ENCODE results near the gene DCST2.

DNA sequence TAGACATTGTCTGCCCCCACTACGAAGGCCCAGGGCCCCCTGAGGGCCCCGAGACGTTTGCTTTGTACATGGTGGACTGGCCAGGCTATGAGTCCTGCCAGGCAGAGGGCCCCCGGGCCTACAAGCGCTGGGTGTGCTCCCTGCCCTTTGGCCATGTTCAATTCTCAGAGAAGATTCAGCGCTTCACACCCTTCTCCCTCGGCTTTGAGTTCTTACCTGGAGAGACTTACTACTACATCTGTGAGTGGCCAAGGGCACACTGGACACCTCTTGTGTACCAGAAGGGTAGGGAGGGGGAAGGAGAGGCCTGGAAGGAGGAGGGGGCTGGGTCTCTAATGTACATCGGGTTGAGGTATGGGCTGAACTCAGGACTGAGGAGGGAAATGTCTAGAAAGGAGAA lies 33.2 kb upstream of the DCST2 start:
- TF ChIP-seq, protein P1, sequence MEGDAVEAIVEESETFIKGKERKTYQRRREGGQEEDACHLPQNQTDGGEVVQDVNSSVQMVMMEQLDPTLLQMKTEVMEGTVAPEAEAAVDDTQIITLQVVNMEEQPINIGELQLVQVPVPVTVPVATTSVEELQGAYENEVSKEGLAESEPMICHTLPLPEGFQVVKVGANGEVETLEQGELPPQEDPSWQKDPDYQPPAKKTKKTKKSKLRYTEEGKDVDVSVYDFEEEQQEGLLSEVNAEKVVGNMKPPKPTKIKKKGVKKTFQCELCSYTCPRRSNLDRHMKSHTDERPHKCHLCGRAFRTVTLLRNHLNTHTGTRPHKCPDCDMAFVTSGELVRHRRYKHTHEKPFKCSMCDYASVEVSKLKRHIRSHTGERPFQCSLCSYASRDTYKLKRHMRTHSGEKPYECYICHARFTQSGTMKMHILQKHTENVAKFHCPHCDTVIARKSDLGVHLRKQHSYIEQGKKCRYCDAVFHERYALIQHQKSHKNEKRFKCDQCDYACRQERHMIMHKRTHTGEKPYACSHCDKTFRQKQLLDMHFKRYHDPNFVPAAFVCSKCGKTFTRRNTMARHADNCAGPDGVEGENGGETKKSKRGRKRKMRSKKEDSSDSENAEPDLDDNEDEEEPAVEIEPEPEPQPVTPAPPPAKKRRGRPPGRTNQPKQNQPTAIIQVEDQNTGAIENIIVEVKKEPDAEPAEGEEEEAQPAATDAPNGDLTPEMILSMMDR (IDR thresholded peaks at IDR 0.05; ENCODE audit: insufficient read depth, low read length): no peak
- no peak for TF ChIP-seq POLR2AphosphoS5 (IDR thresholded peaks at IDR 0.05; ENCODE audit: low read depth)
- no peak for TF ChIP-seq GABPA (IDR thresholded peaks at IDR 0.05; ENCODE audit: low read depth)
- TF ChIP-seq, protein P2, sequence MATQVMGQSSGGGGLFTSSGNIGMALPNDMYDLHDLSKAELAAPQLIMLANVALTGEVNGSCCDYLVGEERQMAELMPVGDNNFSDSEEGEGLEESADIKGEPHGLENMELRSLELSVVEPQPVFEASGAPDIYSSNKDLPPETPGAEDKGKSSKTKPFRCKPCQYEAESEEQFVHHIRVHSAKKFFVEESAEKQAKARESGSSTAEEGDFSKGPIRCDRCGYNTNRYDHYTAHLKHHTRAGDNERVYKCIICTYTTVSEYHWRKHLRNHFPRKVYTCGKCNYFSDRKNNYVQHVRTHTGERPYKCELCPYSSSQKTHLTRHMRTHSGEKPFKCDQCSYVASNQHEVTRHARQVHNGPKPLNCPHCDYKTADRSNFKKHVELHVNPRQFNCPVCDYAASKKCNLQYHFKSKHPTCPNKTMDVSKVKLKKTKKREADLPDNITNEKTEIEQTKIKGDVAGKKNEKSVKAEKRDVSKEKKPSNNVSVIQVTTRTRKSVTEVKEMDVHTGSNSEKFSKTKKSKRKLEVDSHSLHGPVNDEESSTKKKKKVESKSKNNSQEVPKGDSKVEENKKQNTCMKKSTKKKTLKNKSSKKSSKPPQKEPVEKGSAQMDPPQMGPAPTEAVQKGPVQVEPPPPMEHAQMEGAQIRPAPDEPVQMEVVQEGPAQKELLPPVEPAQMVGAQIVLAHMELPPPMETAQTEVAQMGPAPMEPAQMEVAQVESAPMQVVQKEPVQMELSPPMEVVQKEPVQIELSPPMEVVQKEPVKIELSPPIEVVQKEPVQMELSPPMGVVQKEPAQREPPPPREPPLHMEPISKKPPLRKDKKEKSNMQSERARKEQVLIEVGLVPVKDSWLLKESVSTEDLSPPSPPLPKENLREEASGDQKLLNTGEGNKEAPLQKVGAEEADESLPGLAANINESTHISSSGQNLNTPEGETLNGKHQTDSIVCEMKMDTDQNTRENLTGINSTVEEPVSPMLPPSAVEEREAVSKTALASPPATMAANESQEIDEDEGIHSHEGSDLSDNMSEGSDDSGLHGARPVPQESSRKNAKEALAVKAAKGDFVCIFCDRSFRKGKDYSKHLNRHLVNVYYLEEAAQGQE (IDR thresholded peaks at IDR 0.05; ENCODE audit: insufficient replicate concordance, low read depth): no peak
- TF ChIP-seq SPI1 (IDR thresholded peaks at IDR 0.05; ENCODE audit: borderline replicate concordance, low read depth): no peak
